Epithelial cell of esophagus (primary cell): ENCODE results near the gene KPNB1.

ENCODE experiments used
- DNase-seq: peaks from one replicate; pipeline ENCODE4 v3.0.0; 2010; ENCODE audit warnings: low read depth
- H3K4me3 ChIP-seq: 2 replicates; pipeline ENCODE4 v1.5.1; 2011; ENCODE audit warnings: mild to moderate bottlenecking, low read length, control low read depth
- CTCF ChIP-seq: IDR thresholded peaks from 2 replicates; pipeline ENCODE4 v1.5.1; 2011; ENCODE audit warnings: low read depth, mild to moderate bottlenecking, low read length, control low read depth, inconsistent platforms; ENCODE audit not compliant: insufficient read depth; ENCODE audit errors: missing control alignments

The KPNB1 gene

GRCh38 chr17:47717979-47718621, 68.4 kb downstream of the KPNB1 start:
- H3K4me3 ChIP-seq, result no peak overlapping the region
- no peak for DNase-seq
- TF ChIP-seq CTCF, result no peak

- no peak overlapping the region for H3K4me3 ChIP-seq
- no peak for TF ChIP-seq CTCF
- DNase-seq, result no peak
Observed at GRCh38 chr17:47718634-47719405, 69.1 kb downstream of the KPNB1 start.

- TF ChIP-seq CTCF, result no peak
- H3K4me3 ChIP-seq, result no peak overlapping the region
- peak; percentile 34 for DNase-seq
Observed at GRCh38 chr17:47719411-47720152, 69.9 kb downstream of the KPNB1 start.

GRCh38 chr17:47720196-47720595, 70.5 kb downstream of the KPNB1 start:
- no peak for TF ChIP-seq CTCF
- no peak overlapping the region for H3K4me3 ChIP-seq
- no peak for DNase-seq

GRCh38 chr17:47720754-47721533, 71.2 kb downstream of the KPNB1 start:
- no peak overlapping the region for H3K4me3 ChIP-seq
- no peak for TF ChIP-seq CTCF
- peak; percentile 68 for DNase-seq

GRCh38 chr17:47721725-47722124, 72.0 kb downstream of the KPNB1 start:
- H3K4me3 ChIP-seq, result no peak overlapping the region
- no peak for TF ChIP-seq CTCF
- no peak for DNase-seq
